Chondrocyte (in vitro differentiated cells): Measurements from ENCODE around the gene AFF3. TPM values are rescaled to one million over a fixed set of nuclear protein-coding genes. Genes with fewer than 3 reads are reported as not detected.

Source experiments
- DNase-seq: peaks from one replicate; pipeline ENCODE4 v3.0.0; 2021; ENCODE audit warnings: mixed read lengths, low spot score
- H3K27ac Mint-ChIP-seq: one replicate; pipeline ENCODE4 v1.8.0; 2021; ENCODE audit warnings: mild to moderate bottlenecking, moderate library complexity, mixed read lengths; ENCODE audit not compliant: unreplicated experiment
- H3K27me3 Mint-ChIP-seq: 2 replicates; pipeline ENCODE4 v1.8.0; 2021; ENCODE audit warnings: low read depth, mixed read lengths
- H3K36me3 Mint-ChIP-seq: 2 replicates; pipeline ENCODE4 v1.8.0; 2021; ENCODE audit warnings: low read depth, mixed read lengths
- H3K4me1 Mint-ChIP-seq: 2 replicates; pipeline ENCODE4 v1.8.0; 2021; ENCODE audit warnings: low read depth, mild to moderate bottlenecking, mixed read lengths
- H3K4me3 Mint-ChIP-seq: one replicate; pipeline ENCODE4 v1.8.0; 2021; ENCODE audit warnings: mild to moderate bottlenecking, moderate library complexity, mixed read lengths; ENCODE audit not compliant: unreplicated experiment
- H3K9me3 Mint-ChIP-seq: 2 replicates; pipeline ENCODE4 v1.8.0; 2021; ENCODE audit warnings: low read depth, mixed read lengths
- total RNA-seq: library from RNA; stranded (reverse); gene quantifications from 3 replicates; pipeline ENCODE4 v1.2.1, GENCODE V29; 2021
- TF ChIP-seq, protein P1 (sequence below): fragments of 200-600 bp; sonication (generic); IDR thresholded peaks from 2 replicates; pipeline ENCODE4 v1.5.0; 2021; ENCODE audit warnings: antibody characterized with exemption, mild to moderate bottlenecking, moderate library complexity

Gene AFF3
- total RNA-seq, 1 donor from 2014 or later: 127 TPM

DNA sequence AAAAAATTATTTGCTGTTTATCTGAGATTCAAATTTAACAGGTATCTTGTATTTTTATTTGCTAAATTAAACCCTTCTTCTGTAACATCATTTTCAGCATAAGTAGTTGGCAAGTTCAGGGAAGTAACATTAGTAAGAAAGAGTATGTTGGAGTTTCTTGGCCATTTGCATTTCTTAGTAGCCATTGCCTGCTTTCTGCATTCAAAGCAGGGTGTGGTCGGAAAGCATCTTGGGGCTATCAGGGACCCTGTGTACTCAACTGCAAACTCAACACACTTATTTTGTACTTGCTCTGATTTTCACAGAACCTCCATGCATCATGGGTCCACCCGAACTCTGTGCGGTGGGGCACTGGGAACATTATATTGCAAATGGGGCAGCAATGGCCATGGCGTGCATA lies 622.2 kb downstream of the AFF3 start:
- DNase-seq: no peak
- no peaks in the 10 kb centered on the region for H3K36me3 Mint-ChIP-seq
- TF ChIP-seq, protein P1, sequence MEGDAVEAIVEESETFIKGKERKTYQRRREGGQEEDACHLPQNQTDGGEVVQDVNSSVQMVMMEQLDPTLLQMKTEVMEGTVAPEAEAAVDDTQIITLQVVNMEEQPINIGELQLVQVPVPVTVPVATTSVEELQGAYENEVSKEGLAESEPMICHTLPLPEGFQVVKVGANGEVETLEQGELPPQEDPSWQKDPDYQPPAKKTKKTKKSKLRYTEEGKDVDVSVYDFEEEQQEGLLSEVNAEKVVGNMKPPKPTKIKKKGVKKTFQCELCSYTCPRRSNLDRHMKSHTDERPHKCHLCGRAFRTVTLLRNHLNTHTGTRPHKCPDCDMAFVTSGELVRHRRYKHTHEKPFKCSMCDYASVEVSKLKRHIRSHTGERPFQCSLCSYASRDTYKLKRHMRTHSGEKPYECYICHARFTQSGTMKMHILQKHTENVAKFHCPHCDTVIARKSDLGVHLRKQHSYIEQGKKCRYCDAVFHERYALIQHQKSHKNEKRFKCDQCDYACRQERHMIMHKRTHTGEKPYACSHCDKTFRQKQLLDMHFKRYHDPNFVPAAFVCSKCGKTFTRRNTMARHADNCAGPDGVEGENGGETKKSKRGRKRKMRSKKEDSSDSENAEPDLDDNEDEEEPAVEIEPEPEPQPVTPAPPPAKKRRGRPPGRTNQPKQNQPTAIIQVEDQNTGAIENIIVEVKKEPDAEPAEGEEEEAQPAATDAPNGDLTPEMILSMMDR: no peak
- no peak overlapping the region for H3K4me3 Mint-ChIP-seq
- H3K9me3 Mint-ChIP-seq: no peaks in the 10 kb centered on the region
- peaks cover 7% of the 10 kb centered on the region for H3K27me3 Mint-ChIP-seq
- no peaks in the 10 kb centered on the region for H3K4me1 Mint-ChIP-seq
- H3K27ac Mint-ChIP-seq: no peak overlapping the region

GRCh38 chr2:99514357-99514756 lies 628.0 kb downstream of the AFF3 start:
- H3K4me3 Mint-ChIP-seq: no peak overlapping the region

GRCh38 chr2:99512181-99512591 lies 630.2 kb downstream of the AFF3 start:
- H3K4me1 Mint-ChIP-seq: peaks cover 7% of the 10 kb centered on the region
- DNase-seq: no peak
- H3K4me3 Mint-ChIP-seq: no peak overlapping the region
- TF ChIP-seq, protein P1: no peak
- no peak overlapping the region for H3K27ac Mint-ChIP-seq
- no peaks in the 10 kb centered on the region for H3K36me3 Mint-ChIP-seq
- H3K9me3 Mint-ChIP-seq: no peaks in the 10 kb centered on the region
- no peaks in the 10 kb centered on the region for H3K27me3 Mint-ChIP-seq

More at GRCh38 chr2:99514357-99514756, 628.0 kb downstream of the AFF3 start:
- no peaks in the 10 kb centered on the region for H3K36me3 Mint-ChIP-seq
- DNase-seq: no peak
- H3K27ac Mint-ChIP-seq: no peak overlapping the region
- peaks cover 4% of the 10 kb centered on the region for H3K27me3 Mint-ChIP-seq
- no peaks in the 10 kb centered on the region for H3K9me3 Mint-ChIP-seq
- H3K4me1 Mint-ChIP-seq: peaks cover 7% of the 10 kb centered on the region
- TF ChIP-seq, protein P1: no peak

GRCh38 chr2:99509387-99509786 lies 633.0 kb downstream of the AFF3 start:
- Mint-ChIP-seq H3K27ac (no peak overlapping the region), H3K27me3 (no peaks in the 10 kb centered on the region), H3K9me3 (no peaks in the 10 kb centered on the region), H3K4me1 (peaks cover 12% of the 10 kb centered on the region), H3K36me3 (no peaks in the 10 kb centered on the region), H3K4me3 (no peak overlapping the region)
- no peak for DNase-seq
- TF ChIP-seq, protein P1: no peak

GRCh38 chr2:99507937-99508818 lies 634.2 kb downstream of the AFF3 start:
- Mint-ChIP-seq H3K4me1 (peaks cover 12% of the 10 kb centered on the region), H3K27ac (no peak overlapping the region), H3K4me3 (no peak overlapping the region), H3K27me3 (no peaks in the 10 kb centered on the region), H3K36me3 (no peaks in the 10 kb centered on the region), H3K9me3 (no peaks in the 10 kb centered on the region)
- DNase-seq: no peak
- TF ChIP-seq, protein P1: no peak
